ENCODE measurements around the gene SLC20A1.
"Not testable (repeated sequence)": the region's sequence is repeated elsewhere in the genome, so short reads cannot be mapped to it uniquely, and the experiment has no call there.

Gene SLC20A1

DNA sequence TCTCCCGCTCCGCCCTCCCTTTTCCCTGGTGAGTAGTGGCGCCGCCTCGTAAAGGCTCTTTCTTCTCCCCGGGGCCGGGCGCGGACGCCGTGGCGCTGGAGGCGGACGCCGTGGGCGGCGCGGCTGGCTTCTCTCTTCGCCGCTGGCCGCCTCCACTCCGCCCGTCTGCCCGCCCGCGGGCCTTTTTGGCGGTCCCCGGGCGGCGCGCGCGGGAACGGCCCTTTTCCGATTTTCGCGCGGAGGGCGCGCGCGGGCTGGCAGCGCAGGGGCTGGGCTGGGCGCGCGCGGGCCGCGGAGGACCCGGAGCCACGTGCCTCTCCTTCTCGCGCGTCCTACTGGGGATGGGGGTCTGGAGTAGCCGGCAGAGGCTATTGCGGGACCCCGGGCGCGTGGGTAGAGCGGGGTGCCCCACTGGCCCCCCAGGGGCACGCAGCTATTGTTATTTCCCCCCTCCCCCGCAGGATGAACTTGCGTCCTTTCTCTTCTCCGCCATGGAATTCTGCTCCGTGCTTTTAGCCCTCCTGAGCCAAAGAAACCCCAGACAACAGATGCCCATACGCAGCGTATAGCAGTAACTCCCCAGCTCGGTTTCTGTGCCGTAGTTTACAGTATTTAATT is 472 bp downstream of the SLC20A1 start:
- peak; percentile 71 for DNase-seq (ENCODE audit: low spot score)

DNA sequence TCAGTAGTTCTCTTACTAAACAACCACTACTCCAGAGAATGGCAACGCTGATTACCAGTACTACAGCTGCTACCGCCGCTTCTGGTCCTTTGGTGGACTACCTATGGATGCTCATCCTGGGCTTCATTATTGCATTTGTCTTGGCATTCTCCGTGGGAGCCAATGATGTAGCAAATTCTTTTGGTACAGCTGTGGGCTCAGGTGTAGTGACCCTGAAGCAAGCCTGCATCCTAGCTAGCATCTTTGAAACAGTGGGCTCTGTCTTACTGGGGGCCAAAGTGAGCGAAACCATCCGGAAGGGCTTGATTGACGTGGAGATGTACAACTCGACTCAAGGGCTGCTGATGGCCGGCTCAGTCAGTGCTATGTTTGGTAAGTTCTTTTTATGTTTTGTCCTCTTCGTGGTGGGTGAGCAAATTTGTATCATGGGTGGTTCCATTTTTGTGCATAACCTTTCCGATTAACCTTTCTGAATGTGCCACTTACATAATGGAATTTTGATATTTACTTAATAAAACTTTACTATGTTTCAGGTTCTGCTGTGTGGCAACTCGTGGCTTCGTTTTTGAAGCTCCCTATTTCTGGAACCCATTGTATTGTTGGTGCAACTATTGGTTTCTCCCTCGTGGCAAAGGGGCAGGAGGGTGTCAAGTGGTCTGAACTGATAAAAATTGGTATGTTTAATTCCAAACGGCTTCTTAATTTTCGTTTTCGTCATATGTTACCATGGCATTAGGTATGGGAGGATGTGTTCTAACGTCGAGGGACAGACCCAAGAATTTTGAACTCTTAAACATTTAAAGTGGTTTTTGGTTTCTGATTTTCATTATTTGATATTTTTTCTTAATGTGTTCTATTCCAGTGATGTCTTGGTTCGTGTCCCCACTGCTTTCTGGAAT is 1.3 kb downstream of the SLC20A1 start:
- DNase-seq (ENCODE audit: low spot score): no peak

DNA sequence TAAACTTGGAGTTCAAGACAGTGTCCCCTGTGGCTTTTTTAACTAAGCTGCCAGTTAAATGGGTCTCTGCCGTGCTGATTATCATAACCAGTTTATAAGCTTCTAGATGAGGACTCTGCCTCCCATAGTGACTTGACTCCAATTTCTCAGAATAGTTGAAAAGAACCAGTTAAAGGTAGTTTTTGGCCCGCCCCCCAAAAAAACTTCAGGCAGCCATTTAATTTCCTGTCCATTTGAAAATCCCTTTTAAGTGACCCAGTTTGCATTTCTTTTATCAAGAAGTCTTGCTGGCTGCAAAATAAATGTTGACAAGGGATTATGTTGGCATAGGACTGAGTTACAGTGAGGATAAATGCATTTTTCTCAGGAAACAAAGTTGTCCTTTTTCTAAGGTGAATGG is 2.3 kb downstream of the SLC20A1 start:
- DNase-seq (ENCODE audit: low spot score): no peak

DNA sequence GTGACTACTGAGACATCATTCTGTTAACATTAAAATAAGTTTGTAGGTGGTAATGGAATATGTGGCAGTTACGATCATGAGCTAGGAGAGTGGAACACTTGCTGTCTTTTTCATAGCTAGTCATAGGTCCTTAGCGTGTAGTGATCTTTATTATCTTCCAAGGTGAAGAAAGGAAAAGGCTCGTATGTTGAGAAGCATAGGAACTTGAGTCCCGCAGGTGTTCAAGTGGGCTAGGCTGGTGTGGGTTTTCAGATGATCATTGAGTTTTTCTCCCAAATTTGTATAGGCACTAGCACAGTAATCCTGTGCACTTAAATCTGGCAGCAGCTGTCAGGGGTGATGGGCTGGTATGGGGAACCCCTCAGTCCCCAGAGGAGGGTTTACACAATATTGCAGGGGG is 10.9 kb downstream of the SLC20A1 start:
- no peak for DNase-seq (ENCODE audit: low spot score)

DNA sequence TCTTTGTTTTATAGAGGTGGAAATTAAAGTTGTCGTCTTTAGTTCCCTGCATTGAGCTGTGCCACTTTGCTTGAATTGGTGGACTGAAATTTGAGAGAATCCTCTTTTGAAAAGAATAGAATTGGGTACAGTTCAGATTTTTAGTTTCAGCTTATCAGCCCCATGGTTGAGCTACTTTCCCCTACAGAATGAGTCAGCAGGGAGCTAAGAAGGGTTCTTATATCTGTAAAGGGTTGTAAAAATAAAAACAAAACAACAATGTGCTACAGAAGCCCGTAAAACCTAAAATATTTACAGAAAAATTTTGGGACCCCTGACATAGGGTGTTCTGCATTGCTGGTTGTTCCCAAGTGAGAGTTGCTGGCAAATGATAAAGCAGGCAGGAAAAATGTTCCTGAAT is 12.6 kb downstream of the SLC20A1 start:
- DNase-seq (ENCODE audit: low spot score): no peak

DNA sequence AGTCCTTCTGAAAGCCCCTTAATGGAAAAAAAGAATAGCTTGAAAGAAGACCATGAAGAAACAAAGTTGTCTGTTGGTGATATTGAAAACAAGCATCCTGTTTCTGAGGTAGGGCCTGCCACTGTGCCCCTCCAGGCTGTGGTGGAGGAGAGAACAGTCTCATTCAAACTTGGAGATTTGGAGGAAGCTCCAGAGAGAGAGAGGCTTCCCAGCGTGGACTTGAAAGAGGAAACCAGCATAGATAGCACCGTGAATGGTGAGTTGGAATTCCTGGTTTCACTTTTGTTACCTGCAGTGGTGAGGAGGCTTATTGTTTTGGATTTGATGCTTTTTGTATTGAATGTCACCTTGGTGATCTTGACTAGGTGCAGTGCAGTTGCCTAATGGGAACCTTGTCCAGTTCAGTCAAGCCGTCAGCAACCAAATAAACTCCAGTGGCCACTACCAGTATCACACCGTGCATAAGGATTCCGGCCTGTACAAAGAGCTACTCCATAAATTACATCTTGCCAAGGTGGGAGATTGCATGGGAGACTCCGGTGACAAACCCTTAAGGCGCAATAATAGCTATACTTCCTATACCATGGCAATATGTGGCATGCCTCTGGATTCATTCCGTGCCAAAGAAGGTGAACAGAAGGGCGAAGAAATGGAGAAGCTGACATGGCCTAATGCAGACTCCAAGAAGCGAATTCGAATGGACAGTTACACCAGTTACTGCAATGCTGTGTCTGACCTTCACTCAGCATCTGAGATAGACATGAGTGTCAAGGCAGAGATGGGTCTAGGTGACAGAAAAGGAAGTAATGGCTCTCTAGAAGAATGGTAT is 13.3 kb downstream of the SLC20A1 start:
- no peak for DNase-seq (ENCODE audit: low spot score)

DNA sequence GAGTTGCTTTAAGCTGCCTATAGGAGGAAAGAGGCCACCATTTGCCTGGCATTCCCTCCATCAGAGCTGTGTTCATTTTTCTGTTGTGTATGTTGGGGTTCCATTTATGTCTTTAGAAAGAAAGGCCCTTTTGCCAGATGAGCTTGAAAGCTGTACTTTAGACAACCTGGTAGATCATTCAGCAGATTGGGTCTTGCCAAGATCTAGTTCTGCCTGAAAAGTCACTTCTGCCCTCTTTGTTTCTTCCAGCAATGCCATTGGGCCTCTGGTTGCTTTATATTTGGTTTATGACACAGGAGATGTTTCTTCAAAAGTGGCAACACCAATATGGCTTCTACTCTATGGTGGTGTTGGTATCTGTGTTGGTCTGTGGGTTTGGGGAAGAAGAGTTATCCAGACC is 14.4 kb downstream of the SLC20A1 start:
- DNase-seq (ENCODE audit: low spot score): no peak

DNA sequence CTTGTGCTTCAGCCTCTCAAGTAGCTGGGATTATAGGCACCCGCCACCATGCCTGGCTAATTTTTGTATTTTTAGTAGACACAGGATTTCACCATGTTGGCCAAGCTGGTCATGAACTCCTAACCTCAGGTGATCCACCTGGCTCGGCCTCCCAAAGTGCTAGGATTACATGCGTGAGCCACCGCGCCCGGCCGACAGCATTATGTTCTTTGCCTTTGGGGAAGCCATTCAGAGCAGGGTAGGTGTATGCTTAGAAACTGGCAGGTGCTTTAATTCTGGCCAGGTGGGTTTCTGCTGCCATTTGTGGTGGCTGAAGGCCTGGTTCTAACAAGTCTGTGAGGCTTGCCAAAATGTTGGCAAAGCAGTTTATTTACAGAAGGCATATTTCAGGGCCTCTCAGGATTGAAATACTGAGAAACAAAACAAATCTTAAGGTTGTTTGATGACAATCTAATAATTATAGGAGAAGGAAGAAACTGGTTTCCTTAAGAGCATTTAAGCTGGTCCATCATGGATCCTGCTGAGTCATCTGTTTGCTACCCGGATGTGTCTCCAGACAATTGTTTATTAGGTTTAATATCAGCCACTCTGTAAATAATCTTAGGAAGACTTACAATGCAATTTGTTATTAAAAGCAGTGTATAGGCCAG is 16.0 kb downstream of the SLC20A1 start:
- no peak for DNase-seq (ENCODE audit: low spot score)

DNA sequence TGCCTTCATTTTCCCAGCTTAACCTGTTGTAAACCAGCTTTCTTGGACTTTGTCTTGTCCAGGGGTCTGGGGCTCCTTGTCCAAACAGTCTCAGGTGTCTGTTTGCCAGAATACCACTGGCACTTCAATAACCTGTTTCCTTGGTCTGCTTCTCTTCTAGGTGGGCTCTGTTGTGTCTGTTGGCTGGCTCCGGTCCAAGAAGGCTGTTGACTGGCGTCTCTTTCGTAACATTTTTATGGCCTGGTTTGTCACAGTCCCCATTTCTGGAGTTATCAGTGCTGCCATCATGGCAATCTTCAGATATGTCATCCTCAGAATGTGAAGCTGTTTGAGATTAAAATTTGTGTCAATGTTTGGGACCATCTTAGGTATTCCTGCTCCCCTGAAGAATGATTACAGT is 17.0 kb downstream of the SLC20A1 start:
- no peak for DNase-seq (ENCODE audit: low spot score)

DNA sequence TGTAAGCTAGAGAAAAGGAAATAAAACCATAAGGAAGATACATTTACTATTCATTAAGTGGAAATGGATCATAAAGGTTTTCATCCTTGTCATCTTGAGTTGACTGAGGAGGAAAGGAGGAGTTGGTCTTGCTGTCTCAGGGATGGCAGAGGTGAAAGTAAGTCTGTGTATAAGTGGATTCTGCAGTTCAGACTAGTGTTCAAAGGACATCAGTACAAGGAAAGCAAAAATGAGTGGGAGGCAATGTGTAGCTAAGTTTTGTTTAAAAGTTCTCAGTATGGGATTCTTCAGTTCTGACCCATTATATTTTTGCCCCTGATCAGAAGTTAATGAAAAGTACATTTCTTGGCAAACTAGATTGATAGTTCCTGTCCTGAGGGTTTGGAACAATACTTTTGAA is 18.9 kb downstream of the SLC20A1 start:
- no peak for DNase-seq (ENCODE audit: low spot score)

DNA sequence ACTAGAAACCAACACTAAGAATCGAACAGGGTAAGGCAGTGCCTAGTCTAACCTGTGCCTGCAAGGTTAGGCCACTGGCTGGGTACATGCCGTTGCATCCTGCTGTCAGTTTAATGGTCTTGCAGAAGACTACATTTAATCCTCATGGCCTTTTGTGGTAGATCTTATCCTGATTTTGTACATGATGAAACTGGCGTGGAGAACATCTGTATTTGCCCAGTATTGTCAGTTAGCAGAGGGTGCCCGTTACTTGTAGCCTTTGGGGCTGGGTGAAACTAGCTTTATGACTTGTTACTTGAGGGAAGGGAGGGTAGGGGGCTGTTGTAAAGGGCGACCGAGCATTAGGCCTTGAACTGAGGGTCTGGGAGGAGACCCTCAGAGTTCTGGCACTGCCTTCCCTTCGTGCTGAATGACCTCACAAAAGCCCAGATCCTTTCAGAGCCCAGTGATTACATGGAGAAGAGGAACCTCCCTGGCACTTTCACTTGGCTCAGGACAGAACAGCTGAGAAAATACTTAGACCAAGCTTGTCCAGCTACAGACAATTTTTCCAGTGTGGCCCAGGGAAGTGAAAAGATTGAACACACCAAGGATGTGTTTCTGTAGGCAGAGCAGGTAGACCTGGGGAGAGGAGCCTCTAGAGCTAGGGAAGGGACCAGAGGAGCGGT is 19.5 kb downstream of the SLC20A1 start:
- DNase-seq (ENCODE audit: low spot score): no peak

DNA sequence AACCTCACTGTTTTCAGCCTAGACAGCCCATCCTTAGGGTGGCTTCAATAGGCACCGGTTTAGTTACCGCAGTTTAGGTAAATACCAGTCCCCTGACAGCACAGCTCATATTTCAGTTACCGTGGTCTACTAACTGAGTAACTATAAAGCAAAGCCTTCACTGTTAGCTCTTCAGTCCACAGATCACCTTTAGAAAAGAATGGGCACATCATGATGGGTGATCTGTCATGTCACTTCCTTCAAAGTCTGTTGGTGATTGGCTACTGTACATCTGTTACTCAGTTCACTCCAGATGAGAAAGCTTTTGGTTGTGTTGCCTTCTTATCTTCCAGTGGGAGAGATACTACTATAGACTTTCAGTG is 21.0 kb downstream of the SLC20A1 start:
- no peak for DNase-seq (ENCODE audit: low spot score)

DNA sequence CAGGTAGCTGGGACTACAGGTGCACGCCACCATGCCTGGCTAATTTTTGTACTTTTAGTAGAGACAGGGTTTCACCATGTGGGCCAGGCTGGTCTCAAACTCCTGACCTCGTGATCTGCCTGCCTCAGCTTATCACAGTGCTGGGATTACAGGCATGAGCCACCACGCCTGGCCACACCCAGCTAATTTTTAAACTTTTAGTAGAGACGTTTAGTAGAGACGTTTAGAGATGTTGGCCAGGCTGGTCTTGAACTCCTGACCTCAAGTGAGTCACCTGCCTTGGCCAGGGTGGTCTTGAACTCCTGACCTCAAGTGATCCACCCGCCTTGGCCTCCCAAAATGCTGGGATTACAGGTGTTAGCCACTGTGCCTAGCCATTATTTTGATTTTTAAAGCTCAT is 21.8 kb downstream of the SLC20A1 start:
- not testable (repeated sequence) for DNase-seq (ENCODE audit: low spot score)

DNA sequence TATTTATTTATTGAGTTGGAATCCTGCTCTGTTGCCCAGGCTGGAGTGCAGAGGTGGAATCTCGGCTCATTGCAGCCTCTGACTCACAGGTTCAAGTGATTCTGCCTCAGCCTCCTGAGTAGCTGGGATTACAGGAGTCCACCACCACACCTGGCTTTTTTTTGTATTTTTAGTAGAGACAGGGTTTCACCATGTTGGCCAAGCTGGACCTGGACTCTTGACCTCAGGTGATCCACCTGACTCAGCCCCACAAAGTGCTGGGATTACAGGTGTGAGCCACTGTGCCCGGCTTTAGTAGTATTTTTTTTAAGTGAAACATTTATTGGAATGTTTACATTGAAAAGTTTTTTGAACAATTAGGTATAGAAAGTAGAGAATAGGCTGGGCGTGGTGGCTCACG is 23.9 kb downstream of the SLC20A1 start:
- no peak for DNase-seq (ENCODE audit: low spot score)

DNA sequence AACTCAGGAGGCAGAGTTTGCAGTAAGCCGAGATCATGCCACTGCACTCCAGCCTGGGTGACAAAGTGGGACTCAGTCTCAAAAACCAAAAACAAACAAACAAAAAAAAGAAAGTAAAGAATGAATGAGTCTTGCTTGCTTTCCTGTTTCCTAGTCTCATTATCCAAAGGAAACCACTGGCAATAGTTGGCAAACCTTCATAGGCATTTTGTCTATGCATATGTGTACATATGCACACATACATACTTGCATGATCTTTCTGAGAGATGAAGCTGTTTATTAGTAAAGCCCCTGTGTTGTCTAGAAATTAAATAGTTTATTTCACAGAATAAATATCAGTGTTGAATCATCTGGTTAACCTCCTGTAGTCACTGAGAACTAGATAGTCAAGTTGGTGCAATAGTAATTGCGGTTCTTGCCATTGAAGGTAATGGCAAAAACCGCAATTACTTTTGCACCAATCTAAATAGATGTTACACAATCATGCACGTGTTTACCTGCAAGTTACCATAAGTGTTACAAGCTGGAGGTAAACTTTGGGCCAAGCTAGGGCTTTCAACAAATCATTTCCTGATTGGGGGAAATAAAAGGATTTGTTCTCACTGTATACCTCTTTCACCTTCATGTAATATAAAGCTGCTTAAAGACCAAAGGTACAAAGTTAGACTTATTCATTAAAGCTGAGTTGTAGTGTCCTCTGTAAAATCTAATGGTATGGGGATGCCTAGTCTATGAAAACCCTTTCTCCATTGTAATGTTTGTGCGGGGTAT is 24.7 kb downstream of the SLC20A1 start:
- no peak for DNase-seq (ENCODE audit: low spot score)

DNA sequence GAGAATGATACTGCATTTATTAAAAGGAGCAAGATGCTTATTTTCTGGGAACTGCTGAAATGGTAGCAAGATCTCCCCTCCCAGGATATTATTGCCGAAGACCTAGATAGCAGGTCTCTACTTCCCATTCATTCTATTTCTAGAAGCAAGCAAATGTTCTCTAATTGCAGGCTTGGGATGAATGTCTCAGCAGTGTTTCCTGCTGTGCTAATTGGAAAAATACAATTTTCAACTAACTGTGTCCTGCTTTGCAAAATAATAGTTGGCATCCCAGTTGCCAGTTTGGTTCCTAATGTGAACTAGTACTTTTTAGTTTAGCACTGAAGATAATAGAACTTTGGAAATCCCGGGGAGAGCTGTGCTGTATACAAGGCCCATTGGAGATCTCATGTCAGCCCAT is 26.1 kb downstream of the SLC20A1 start:
- no peak for DNase-seq (ENCODE audit: low spot score)

DNA sequence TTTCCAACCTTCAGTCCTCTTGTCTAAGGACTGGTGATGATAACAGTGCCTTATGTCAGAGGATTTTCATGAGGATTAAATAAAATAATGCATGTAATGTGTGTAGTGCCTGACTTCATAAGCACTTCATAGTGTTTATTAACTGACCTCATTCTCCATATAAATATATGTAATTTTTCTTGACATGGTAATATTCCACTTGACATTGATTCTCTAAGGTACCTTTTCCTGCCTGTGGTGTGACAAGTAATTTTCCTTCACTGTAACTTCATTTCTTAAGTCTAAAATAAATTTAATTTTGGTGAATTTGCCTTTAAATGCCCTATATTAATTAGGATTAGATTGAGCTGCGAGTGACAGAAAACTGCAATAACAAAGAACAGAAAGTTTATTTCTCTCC is 27.3 kb downstream of the SLC20A1 start:
- DNase-seq (ENCODE audit: low spot score): no peak

DNA sequence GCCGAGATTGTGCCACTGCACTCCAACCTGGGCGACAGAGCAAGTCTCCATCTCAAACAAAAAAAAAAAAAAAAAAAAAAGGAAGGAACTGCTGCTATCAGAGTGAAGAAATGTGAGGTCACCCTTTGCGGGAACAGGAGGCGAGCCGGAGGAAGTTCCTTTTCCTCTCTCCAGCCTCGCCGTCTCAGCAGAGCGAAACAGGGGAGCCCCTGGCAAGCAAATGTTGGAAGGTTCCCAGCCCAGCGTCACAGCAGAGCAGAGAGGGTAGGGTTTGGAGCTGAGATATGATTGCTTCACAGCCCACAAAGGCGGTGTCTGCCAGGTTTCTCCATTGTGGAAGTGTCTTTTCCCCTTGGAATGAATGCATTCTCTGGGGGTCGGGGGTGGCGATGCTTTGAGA is 28.5 kb downstream of the SLC20A1 start:
- DNase-seq (ENCODE audit: low spot score): no peak

DNA sequence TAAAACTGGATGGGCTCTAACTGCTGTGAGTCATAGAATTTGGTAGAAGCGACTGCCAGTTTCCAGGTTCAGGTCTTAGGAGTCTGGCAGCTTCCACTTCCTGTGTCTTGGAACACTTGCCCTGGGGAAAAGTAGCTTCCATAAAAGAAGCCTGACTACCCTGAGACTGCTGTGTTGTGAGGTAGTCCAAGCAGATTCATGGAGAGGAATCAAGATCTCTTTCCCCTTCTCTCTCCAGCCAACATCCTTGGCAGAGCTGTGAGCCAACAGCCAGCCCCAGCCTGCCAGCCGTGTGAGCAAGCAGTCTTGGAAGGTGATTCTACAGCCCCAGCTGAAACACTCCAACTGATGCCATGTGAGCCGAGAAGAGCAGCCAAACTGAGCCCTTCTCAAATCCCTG is 33.7 kb downstream of the SLC20A1 start:
- peak; percentile 67 for DNase-seq (ENCODE audit: low spot score)

DNA sequence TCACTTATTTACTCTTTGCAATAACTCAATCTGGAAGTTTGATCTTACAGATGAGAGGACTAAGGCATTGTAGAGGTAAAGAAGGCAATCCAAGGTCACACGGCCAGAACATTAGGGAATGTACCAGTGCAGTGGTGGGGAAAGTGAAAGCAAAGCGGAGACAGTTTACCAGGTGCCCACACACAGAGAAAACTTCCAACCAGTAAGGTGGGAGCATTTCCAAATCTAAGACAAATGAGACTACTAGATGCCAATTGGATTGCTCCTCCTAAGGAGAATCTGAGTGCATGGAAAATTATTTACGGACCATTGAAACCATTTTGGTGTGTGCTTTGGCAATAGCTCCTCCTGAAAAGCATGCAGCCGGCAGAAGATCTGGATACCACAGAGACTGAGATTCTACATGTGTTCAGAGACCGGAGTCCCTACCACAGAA is 34.9 kb downstream of the SLC20A1 start:
- DNase-seq (ENCODE audit: low spot score): no peak

DNA sequence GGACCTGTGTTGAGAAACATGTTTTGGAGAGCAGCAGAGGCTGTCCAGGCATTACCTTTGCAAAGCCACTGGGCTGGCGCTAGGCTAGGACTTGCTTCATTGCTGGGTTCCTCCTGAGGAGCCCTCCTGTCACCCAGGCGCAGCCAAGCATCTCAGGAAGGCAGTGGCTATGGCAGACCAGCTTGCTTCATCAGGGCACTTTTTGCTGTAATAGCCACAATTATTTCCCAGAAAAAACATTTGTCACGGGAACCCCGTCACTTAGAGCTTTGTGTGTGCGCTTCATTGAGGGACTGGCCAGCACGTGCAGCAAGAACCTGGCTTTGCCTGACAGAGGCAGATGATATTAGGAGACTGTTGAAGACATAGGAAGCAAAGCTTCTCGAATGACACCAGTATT is 36.4 kb downstream of the SLC20A1 start:
- DNase-seq (ENCODE audit: low spot score): no peak

All from AG20443 (cell line).